H1 (cell line): ENCODE data around the gene FEV.

Experiments used
- ATF3 ChIP-seq: IDR thresholded peaks from 2 replicates; pipeline ENCODE4 v1.6.1; 2011; ENCODE audit warnings: low read depth, mild to moderate bottlenecking, low read length; ENCODE audit not compliant: insufficient read depth
- JUN ChIP-seq: IDR thresholded peaks from 2 replicates; pipeline ENCODE4 v1.6.1; 2011; ENCODE audit warnings: low read depth, mild to moderate bottlenecking, improper control_type of control experiment, low read length
- NRF1 ChIP-seq: IDR thresholded peaks from 2 replicates; pipeline ENCODE4 v1.6.1; 2011; ENCODE audit warnings: mild to moderate bottlenecking, low read depth, low read length, improper control_type of control experiment
- POLR2A ChIP-seq, 2 experiments: IDR thresholded peaks; 1 replicate in 1 of 2; 2 replicates in 1 of 2; pipeline ENCODE4 v1.6.1; 2011; ENCODE audit warnings: low read depth in 2 of 2, low read length in 2 of 2, mild to moderate bottlenecking in 2 of 2; ENCODE audit errors: control extremely low read depth in 1 of 2
- RNF2 ChIP-seq: fragments of 200-900, 300-1000 bp; sonication (generic); IDR thresholded peaks from 2 replicates; pipeline ENCODE4 v1.7.1; 2016; ENCODE audit warnings: borderline replicate concordance, low read depth, mild to moderate bottlenecking, antibody characterized with exemption, low read length; ENCODE audit not compliant: poor library complexity, severe bottlenecking; ENCODE audit errors: missing control alignments
- TAF1 ChIP-seq: IDR thresholded peaks from 2 replicates; pipeline ENCODE4 v1.6.1; 2011; ENCODE audit warnings: mild to moderate bottlenecking, low read depth, low read length
- YY1 ChIP-seq: IDR thresholded peaks from 2 replicates; pipeline ENCODE4 v1.6.1; 2011; ENCODE audit warnings: low read depth, mild to moderate bottlenecking, low read length

GRCh38 chr2:219018726-219019125 is 33.7 kb upstream of the FEV start:
- TF ChIP-seq POLR2A (IDR thresholded peaks at IDR 0.05; ENCODE audit: control extremely low read depth in 1 of 2, low read depth in 2 of 2, low read length in 2 of 2) (no peak), TAF1 (no peak), ATF3 (no peak), RNF2 (no peak), YY1 (no peak), JUN (no peak), NRF1 (no peak)
